HL-60 (cell line): ENCODE measurements around the gene CDK15.

Experiments used
- DNase-seq, 2 experiments: peaks; one replicate each; pipeline ENCODE4 v3.0.0-alpha.2; 2010 to 2020; ENCODE audit warnings: low read depth in 1 of 2, low spot score in 1 of 2
- H3K27ac ChIP-seq: fragments of 250-450 bp; sonication (Bioruptor Pico); replicated peaks from 2 replicates; pipeline ENCODE4 v1.5.1; 2020; ENCODE audit warnings: mild to moderate bottlenecking, moderate library complexity
- H3K27me3 ChIP-seq: fragments of 250-450 bp; sonication (Bioruptor Pico); 2 replicates; pipeline ENCODE4 v1.5.1; 2021; ENCODE audit warnings: mild to moderate bottlenecking, moderate library complexity; ENCODE audit not compliant: insufficient read depth, poor library complexity, severe bottlenecking
- H3K4me3 ChIP-seq: replicated peaks from 2 replicates; pipeline ENCODE4 v1.5.1; 2011; ENCODE audit warnings: mild to moderate bottlenecking, control low read depth, low read length; ENCODE audit not compliant: insufficient read depth
- GABPA ChIP-seq: IDR thresholded peaks from 2 replicates; pipeline ENCODE4 v1.6.1; 2012; ENCODE audit warnings: low read depth
- POLR2AphosphoS5 ChIP-seq: IDR thresholded peaks from 2 replicates; pipeline ENCODE4 v1.6.1; 2012; ENCODE audit warnings: low read depth
- REST ChIP-seq: IDR thresholded peaks from 2 replicates; pipeline ENCODE4 v1.6.1; 2012; ENCODE audit warnings: low read depth; ENCODE audit not compliant: insufficient replicate concordance
- SPI1 ChIP-seq: IDR thresholded peaks from 2 replicates; pipeline ENCODE4 v1.6.1; 2012; ENCODE audit warnings: low read depth, mild to moderate bottlenecking, borderline replicate concordance
- TF ChIP-seq, protein P1 (sequence below): IDR thresholded peaks from one replicate; pipeline ENCODE4 v1.5.1; 2011; ENCODE audit warnings: low read length, control low read depth, inconsistent platforms; ENCODE audit not compliant: insufficient read depth

The CDK15 gene

DNA sequence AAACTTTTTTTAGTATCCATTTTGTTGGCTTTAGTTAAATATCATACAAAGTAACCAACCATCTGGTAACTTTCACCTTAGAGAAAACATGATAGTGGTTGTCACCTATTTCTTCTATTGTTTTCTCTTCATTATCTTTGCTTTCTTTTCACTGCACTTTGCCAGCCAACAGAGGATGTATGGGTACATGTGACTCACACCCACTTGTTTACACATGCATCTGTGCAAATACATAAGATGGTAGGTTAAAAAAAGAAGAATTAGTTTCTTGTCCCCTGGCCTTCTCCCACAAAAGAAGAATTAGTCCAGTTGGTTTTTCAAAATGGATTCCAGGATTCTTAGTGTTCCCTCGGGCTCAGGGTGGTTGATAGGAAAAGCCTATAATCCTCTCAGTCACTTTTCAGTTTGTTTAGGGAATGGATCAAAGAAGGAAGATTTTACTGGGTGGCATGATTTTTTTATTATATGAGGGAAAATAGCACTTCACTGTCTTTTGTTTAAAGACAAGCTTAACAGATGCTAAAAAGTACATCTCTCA lies 46.6 kb downstream of the CDK15 start:
- H3K27ac ChIP-seq = no peak overlapping the region
- no peak for DNase-seq
- TF ChIP-seq, protein P1, sequence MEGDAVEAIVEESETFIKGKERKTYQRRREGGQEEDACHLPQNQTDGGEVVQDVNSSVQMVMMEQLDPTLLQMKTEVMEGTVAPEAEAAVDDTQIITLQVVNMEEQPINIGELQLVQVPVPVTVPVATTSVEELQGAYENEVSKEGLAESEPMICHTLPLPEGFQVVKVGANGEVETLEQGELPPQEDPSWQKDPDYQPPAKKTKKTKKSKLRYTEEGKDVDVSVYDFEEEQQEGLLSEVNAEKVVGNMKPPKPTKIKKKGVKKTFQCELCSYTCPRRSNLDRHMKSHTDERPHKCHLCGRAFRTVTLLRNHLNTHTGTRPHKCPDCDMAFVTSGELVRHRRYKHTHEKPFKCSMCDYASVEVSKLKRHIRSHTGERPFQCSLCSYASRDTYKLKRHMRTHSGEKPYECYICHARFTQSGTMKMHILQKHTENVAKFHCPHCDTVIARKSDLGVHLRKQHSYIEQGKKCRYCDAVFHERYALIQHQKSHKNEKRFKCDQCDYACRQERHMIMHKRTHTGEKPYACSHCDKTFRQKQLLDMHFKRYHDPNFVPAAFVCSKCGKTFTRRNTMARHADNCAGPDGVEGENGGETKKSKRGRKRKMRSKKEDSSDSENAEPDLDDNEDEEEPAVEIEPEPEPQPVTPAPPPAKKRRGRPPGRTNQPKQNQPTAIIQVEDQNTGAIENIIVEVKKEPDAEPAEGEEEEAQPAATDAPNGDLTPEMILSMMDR = no peak
- TF ChIP-seq POLR2AphosphoS5 (no peak), GABPA (no peak), REST (no peak), SPI1 (no peak)
- H3K27me3 ChIP-seq = no peaks in the 10 kb centered on the region
- no peak overlapping the region for H3K4me3 ChIP-seq

GRCh38 chr2:201854221-201854801 lies 48.0 kb downstream of the CDK15 start:
- DNase-seq = no peak
- TF ChIP-seq POLR2AphosphoS5 (no peak), REST (no peak), GABPA (no peak), SPI1 (no peak)
- TF ChIP-seq, protein P1 = no peak
- no peak overlapping the region for H3K27ac ChIP-seq
- H3K4me3 ChIP-seq = no peak overlapping the region
- H3K27me3 ChIP-seq = no peaks in the 10 kb centered on the region

DNA sequence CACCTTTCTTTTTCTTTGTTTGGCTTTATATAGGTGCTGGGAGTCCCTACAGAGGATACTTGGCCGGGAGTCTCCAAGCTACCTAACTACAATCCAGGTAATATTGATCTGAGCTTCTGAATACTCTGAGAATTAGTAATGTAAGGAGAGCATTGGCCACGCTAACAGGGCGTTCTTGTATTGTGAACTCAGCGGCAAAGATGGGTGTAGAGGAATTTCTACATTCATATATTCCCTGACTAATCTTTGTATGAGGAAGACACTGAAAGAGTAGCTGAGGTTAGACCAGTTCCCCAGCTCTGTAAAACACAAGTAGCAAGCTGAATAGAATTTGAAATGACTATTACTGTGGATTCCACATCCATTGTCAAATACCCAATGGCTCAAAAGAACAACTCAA lies 48.5 kb downstream of the CDK15 start:
- no peaks in the 10 kb centered on the region for H3K27me3 ChIP-seq
- no peak overlapping the region for H3K27ac ChIP-seq
- no peak for DNase-seq
- H3K4me3 ChIP-seq = no peak overlapping the region
- no peak for TF ChIP-seq SPI1
- TF ChIP-seq POLR2AphosphoS5 = no peak
- TF ChIP-seq, protein P1 = no peak
- TF ChIP-seq GABPA = no peak
- no peak for TF ChIP-seq REST
